Measurements from ENCODE around the gene BAZ2B. TPM values are rescaled to one million over a fixed set of nuclear protein-coding genes. Genes with fewer than 3 reads are reported as not detected.
A peak's percentile ranks its signal among the peaks of the same experiment; 100 is the strongest.

BAZ2B gene
- total RNA-seq, 1 experiment from 2014 or later: 33.0 TPM

DNA sequence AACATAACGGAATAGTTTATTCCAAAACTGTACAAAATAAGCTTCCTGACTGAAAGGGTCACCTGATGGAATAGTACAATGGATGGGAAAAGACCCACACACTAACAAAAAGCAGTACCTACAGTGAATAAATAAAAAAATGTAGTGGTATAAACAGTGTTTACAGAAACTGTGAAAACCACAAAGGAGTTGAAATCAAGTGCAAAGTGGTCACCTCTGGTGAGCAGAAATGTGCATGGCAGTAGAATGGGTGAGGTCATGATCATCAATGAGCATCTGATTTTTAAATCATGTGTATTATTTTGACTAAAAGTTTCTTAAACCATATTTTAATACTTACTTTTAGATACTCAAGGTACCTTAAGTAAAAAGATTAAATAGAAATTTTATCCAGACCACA lies 341.2 kb downstream of the BAZ2B start (continued):
- TF ChIP-seq ARID4B (CRISPR knock-in tag; IDR thresholded peaks at IDR 0.05; ENCODE audit: borderline replicate concordance): no peak
- TF ChIP-seq FOXP1 (CRISPR knock-in tag; IDR thresholded peaks at IDR 0.05; ENCODE audit: borderline replicate concordance): no peak
- no peak for TF ChIP-seq NFYB (CRISPR knock-in tag; conservative IDR thresholded peaks at IDR 0.05; ENCODE audit: low read depth)
- no peak for TF ChIP-seq CREM (CRISPR knock-in tag; IDR thresholded peaks at IDR 0.05)
- TF ChIP-seq ZNF232 (CRISPR knock-in tag; IDR thresholded peaks at IDR 0.05): no peak
- no peak for TF ChIP-seq ZNF425 (CRISPR knock-in tag; conservative IDR thresholded peaks at IDR 0.05)
- no peak for TF ChIP-seq ZNF219 (CRISPR knock-in tag; IDR thresholded peaks at IDR 0.05; ENCODE audit: borderline replicate concordance)

DNA sequence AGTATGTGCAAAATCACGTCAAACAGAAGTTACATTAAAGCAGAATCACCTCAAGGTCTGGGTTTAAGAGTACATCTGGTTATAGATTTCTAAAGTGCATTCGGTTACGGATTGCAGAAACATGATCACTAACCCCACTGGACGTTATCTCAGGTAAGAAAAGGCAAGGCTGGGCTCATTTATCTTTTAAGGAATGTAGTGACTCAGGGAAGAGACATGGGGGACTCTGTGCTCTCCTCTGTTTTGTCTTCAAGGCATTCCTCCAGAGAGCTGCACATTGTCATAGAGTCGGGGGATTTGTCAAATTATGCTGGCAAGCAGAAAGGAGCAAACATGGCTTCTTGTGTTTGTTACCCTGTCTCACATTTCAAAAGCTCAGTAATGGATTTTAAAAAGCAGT lies 344.2 kb downstream of the BAZ2B start:
- no peaks in the 10 kb centered on the region for H3K9me3 Mint-ChIP-seq
- no peak overlapping the region for H3K4me3 Mint-ChIP-seq
- DNase-seq (ENCODE audit: low spot score): no peak
- ATAC-seq: peak; percentile 51
- H3K27me3 Mint-ChIP-seq (ENCODE audit: low read depth): no peaks in the 10 kb centered on the region
- no peak for TF ChIP-seq NR2C2 (CRISPR knock-in tag; IDR thresholded peaks at IDR 0.05)
- TF ChIP-seq OVOL2 (CRISPR knock-in tag; IDR thresholded peaks at IDR 0.05; ENCODE audit: borderline replicate concordance): no peak
- TF ChIP-seq ZNF317 (CRISPR knock-in tag; IDR thresholded peaks at IDR 0.05; ENCODE audit: borderline replicate concordance, low read depth): no peak
- TF ChIP-seq ESRRA (CRISPR knock-in tag; IDR thresholded peaks at IDR 0.05; ENCODE audit: borderline replicate concordance): no peak
- no peak for TF ChIP-seq TP53 (CRISPR knock-in tag; IDR thresholded peaks at IDR 0.05)
- TF ChIP-seq, protein P1, sequence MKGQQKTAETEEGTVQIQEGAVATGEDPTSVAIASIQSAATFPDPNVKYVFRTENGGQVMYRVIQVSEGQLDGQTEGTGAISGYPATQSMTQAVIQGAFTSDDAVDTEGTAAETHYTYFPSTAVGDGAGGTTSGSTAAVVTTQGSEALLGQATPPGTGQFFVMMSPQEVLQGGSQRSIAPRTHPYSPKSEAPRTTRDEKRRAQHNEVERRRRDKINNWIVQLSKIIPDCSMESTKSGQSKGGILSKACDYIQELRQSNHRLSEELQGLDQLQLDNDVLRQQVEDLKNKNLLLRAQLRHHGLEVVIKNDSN (CRISPR knock-in tag; IDR thresholded peaks at IDR 0.05): no peak
- no peak for TF ChIP-seq FOXK1 (CRISPR knock-in tag; IDR thresholded peaks at IDR 0.05)
- TF ChIP-seq HMGA2 (CRISPR knock-in tag; IDR thresholded peaks at IDR 0.05): no peak
- no peak for TF ChIP-seq MYBL2 (CRISPR knock-in tag; IDR thresholded peaks at IDR 0.05)
- no peak for TF ChIP-seq CBFB (CRISPR knock-in tag; IDR thresholded peaks at IDR 0.05; ENCODE audit: low read depth)
- TF ChIP-seq NR3C1 (CRISPR knock-in tag; conservative IDR thresholded peaks at IDR 0.05; ENCODE audit: low read depth): no peak
- no peak for TF ChIP-seq ZNF396 (CRISPR knock-in tag; IDR thresholded peaks at IDR 0.05; ENCODE audit: borderline replicate concordance)
- no peak for TF ChIP-seq SP1 (CRISPR knock-in tag; conservative IDR thresholded peaks at IDR 0.05)
- TF ChIP-seq RELA (CRISPR knock-in tag; IDR thresholded peaks at IDR 0.05; ENCODE audit: borderline replicate concordance): no peak
- no peak for TF ChIP-seq ATF3 (CRISPR knock-in tag; conservative IDR thresholded peaks at IDR 0.05)
- no peak for TF ChIP-seq KAT7 (CRISPR knock-in tag; IDR thresholded peaks at IDR 0.05; ENCODE audit: borderline replicate concordance)
- CTCF ChIA-PET: interaction anchor here (0.6 to 0.7 kb wide), 2 partner anchors 345 to 696 kb away, joined by 3 read pairs; no protein-coding TSS in a partner anchor
- peaks cover 4% of the 10 kb centered on the region for H3K36me3 Mint-ChIP-seq
- H3K4me1 Mint-ChIP-seq: no peaks in the 10 kb centered on the region
- no peak overlapping the region; the same call in 1 of the 2 replicates for H3K27ac Mint-ChIP-seq
- POLR2A ChIA-PET: no interaction called here

All from WTC11 (cell line).